ENCODE data around the gene ZNF480. TPM values are rescaled to one million over a fixed set of nuclear protein-coding genes. Genes with fewer than 3 reads are reported as not detected.

Gene ZNF480
- total RNA-seq, result 3.9 and 4.8 TPM in 2 replicates

GRCh38 chr19:52296773-52297600 is at the start of gene ZNF480:
Gene ZNF480, plus strand, starts transcription at chr19:52297169. Its CDS starts 3,244 bp downstream, at chr19:52300413.

GRCh38 chr19:52269338-52270261 is 27.4 kb upstream of the ZNF480 start, which contains the start of gene ZNF766:
Gene ZNF766, plus strand, starts transcription at chr19:52269587. Its CDS starts 27 bp downstream, at chr19:52269614.

GRCh38 chr19:52336117-52336790 is 39.3 kb downstream of the ZNF480 start, which contains the start of gene ZNF610:
Gene ZNF610, plus strand, starts transcription at chr19:52336243. Its CDS starts 12,930 bp downstream, at chr19:52349173.

GRCh38 chr19:52369559-52370340 is 72.8 kb downstream of the ZNF480 start, which contains the start of gene ZNF880:
Gene ZNF880, plus strand, starts transcription at chr19:52369923. Its CDS starts 43 bp downstream, at chr19:52369966.

Other genes starting within 250 kb of the ZNF480 start
- gene ZNF432, start 248.3 kb upstream of the ZNF480 start, total RNA-seq, result 7.7 and 9.7 TPM in 2 replicates
- 13.7 and 20.0 TPM in 2 replicates for gene ZNF841, start 201.4 kb upstream of the ZNF480 start, total RNA-seq
- 9.0 and 12.2 TPM in 2 replicates for gene ZNF616, start 157.2 kb upstream of the ZNF480 start, total RNA-seq
- 8.2 and 11.5 TPM in 2 replicates for gene ZNF836, start 125.5 kb upstream of the ZNF480 start, total RNA-seq
- gene PPP2R1A, start 107.1 kb upstream of the ZNF480 start, total RNA-seq, result 112 and 113 TPM in 2 replicates
- 12.3 and 22.1 TPM in 2 replicates for gene ZNF766, start 27.6 kb upstream of the ZNF480 start, total RNA-seq
- gene ZNF610, start 39.1 kb downstream of the ZNF480 start, total RNA-seq, result 3.8 and 3.9 TPM in 2 replicates
- 22.9 and 40.5 TPM in 2 replicates for gene ZNF880, start 72.8 kb downstream of the ZNF480 start, total RNA-seq
- 18.8 and 29.5 TPM in 2 replicates for gene ZNF528, start 100.7 kb downstream of the ZNF480 start, total RNA-seq
- 0.17 TPM in 1 of 2 replicates, not detected in the other for gene ZNF534, start 132.0 kb downstream of the ZNF480 start, total RNA-seq
- 5.2 and 6.3 TPM in 2 replicates for gene ZNF578, start 156.4 kb downstream of the ZNF480 start, total RNA-seq
- gene ZNF808, start 230.5 kb downstream of the ZNF480 start, total RNA-seq, result 14.0 and 18.4 TPM in 2 replicates

Measured in bronchial smooth muscle cell (primary cell).